H1 (cell line): Measurements from ENCODE around the gene CFAP157. TPM values are rescaled to one million over a fixed set of nuclear protein-coding genes. Genes with fewer than 3 reads are reported as not detected.

Source experiments
- CTCF ChIA-PET: fragments of 300-600 bp; sonication (Branson Sonifier 250); formaldehyde crosslinking; loops from one replicate; lab custom pipeline; 2021; ENCODE audit not compliant: partially characterized antibody; lab: Charles Lee
- POLR2A ChIA-PET: fragments of 300-600 bp; sonication (Branson Sonifier 250); formaldehyde crosslinking; loops from one replicate; lab custom pipeline; 2021; ENCODE audit warnings: inconsistent platforms; ENCODE audit not compliant: partially characterized antibody; lab: Charles Lee
- DNase-seq, 2 experiments: peaks; one replicate each; pipeline versions ENCODE4 v3.0.0 to v3.0.0-alpha.2; 2010 to 2022; ENCODE audit warnings: low spot score in 2 of 2, low read depth in 1 of 2, mixed read lengths in 1 of 2
- FAIRE-seq: peaks from 2 replicates; lab custom pipeline; 2011; peaks lifted over from hg19 to GRCh38; lab: Jason Lieb, UNC
- H2AFZ ChIP-seq: 2 replicates; pipeline ENCODE4 v1.8.1; 2012; ENCODE audit warnings: low read length, inconsistent platforms
- H2AK5ac ChIP-seq: 2 replicates; pipeline ENCODE4 v1.6.1; 2013; ENCODE audit warnings: low read depth, low read length
- H2BK120ac ChIP-seq: replicated peaks from 2 replicates; pipeline ENCODE3; 2013; ENCODE audit warnings: low read depth, low read length, inconsistent platforms
- H2BK12ac ChIP-seq: 2 replicates; pipeline ENCODE4 v1.6.1; 2013; ENCODE audit warnings: low read depth, low read length
- H2BK15ac ChIP-seq: 2 replicates; pipeline ENCODE4 v1.6.1; 2013; ENCODE audit warnings: low read length
- H2BK20ac ChIP-seq: 2 replicates; pipeline ENCODE4 v1.6.1; 2013; ENCODE audit warnings: low read length
- H2BK5ac ChIP-seq: 2 replicates; pipeline ENCODE4 v1.6.1; 2013; ENCODE audit warnings: low read depth, low read length
- H3K14ac ChIP-seq: 2 replicates; pipeline ENCODE4 v1.6.1; 2013; ENCODE audit warnings: inconsistent platforms; ENCODE audit not compliant: insufficient read length
- H3K18ac ChIP-seq: 2 replicates; pipeline ENCODE4 v1.6.1; 2013; ENCODE audit warnings: low read length; ENCODE audit errors: extremely low read depth
- H3K23ac ChIP-seq: 2 replicates; pipeline ENCODE4 v1.6.1; 2013; ENCODE audit warnings: inconsistent platforms; ENCODE audit not compliant: insufficient read length
- H3K23me2 ChIP-seq: 2 replicates; pipeline ENCODE4 v1.6.1; 2013; ENCODE audit warnings: low read depth, low read length
- H3K27ac ChIP-seq: 2 replicates; pipeline ENCODE4 v1.6.1; 2011; ENCODE audit warnings: low read depth, low read length, inconsistent platforms
- H3K27me3 ChIP-seq, 4 experiments: replicated peaks in 1 of 4; 1 replicate in 1 of 4; 2 replicates in 3 of 4; pipeline versions ENCODE4 v1.6.1 to v1.8.1; 2011 to 2013; ENCODE audit warnings: low read length in 3 of 4, mild to moderate bottlenecking in 3 of 4, inconsistent platforms in 2 of 4, mixed read lengths in 2 of 4, moderate library complexity in 1 of 4; ENCODE audit not compliant: control insufficient read depth in 3 of 4, insufficient read depth in 3 of 4; ENCODE audit errors: extremely low read depth in 1 of 4
- H3K36me3 ChIP-seq, 4 experiments: 2 replicates each; pipeline versions ENCODE4 v1.6.1 to v1.8.1; 2011 to 2013; ENCODE audit warnings: mild to moderate bottlenecking in 4 of 4, low read length in 3 of 4, moderate library complexity in 2 of 4, control low read depth in 1 of 4, inconsistent platforms in 1 of 4; ENCODE audit not compliant: insufficient read depth in 4 of 4, control insufficient read depth in 2 of 4
- H3K4ac ChIP-seq: replicated peaks from 2 replicates; pipeline ENCODE3; 2013; ENCODE audit warnings: low read length, low read depth, mixed read lengths, inconsistent platforms; ENCODE audit not compliant: insufficient read length
- H3K4me1 ChIP-seq, 4 experiments: replicated peaks in 1 of 4; 1 replicate in 1 of 4; 2 replicates in 3 of 4; pipeline versions ENCODE4 v1.6.1 to v1.8.1; 2011 to 2013; ENCODE audit warnings: low read length in 3 of 4, inconsistent platforms in 2 of 4, mixed read lengths in 1 of 4; ENCODE audit not compliant: insufficient read depth in 4 of 4, control insufficient read depth in 3 of 4
- H3K4me2 ChIP-seq, 2 experiments: 2 replicates each; pipeline versions ENCODE4 v1.6.1 to v1.8.1; 2011 to 2013; ENCODE audit warnings: low read depth in 2 of 2, low read length in 2 of 2, control low read depth in 1 of 2, inconsistent platforms in 1 of 2, mild to moderate bottlenecking in 1 of 2; ENCODE audit not compliant: insufficient read depth in 1 of 2
- H3K4me3 ChIP-seq, 4 experiments: fragments of 200-600, 300-600 bp in 1 of 4; sonication (generic), shearing (Covaris generic), sonication (Bioruptor Twin) in 1 of 4; 2 replicates each; pipeline versions ENCODE4 v1.5.1 to v1.8.1; 2011 to 2016; ENCODE audit warnings: low read length in 4 of 4, low read depth in 3 of 4, control low read depth in 2 of 4, inconsistent platforms in 2 of 4, mild to moderate bottlenecking in 2 of 4, mixed read lengths in 1 of 4, moderate library complexity in 1 of 4; ENCODE audit not compliant: insufficient read depth in 2 of 4; ENCODE audit errors: extremely low read depth in 1 of 4
- H3K56ac ChIP-seq: replicated peaks from 2 replicates; pipeline ENCODE3; 2013; ENCODE audit warnings: low read depth, mild to moderate bottlenecking, mixed read lengths, low read length, inconsistent platforms; ENCODE audit not compliant: insufficient read length
- H3K79me1 ChIP-seq: 2 replicates; pipeline ENCODE4 v1.6.1; 2013; ENCODE audit warnings: low read depth, low read length, control low read depth
- H3K79me2 ChIP-seq, 2 experiments: 2 replicates each; pipeline versions ENCODE4 v1.6.1 to v1.8.1; 2012 to 2013; ENCODE audit warnings: low read length in 2 of 2, mild to moderate bottlenecking in 2 of 2, inconsistent platforms in 1 of 2; ENCODE audit not compliant: insufficient read depth in 2 of 2, control insufficient read depth in 1 of 2
- H3K9ac ChIP-seq, 4 experiments: replicated peaks in 1 of 4; 1 replicate in 1 of 4; 2 replicates in 3 of 4; pipeline versions ENCODE4 v1.6.1 to v1.8.1; 2011 to 2013; ENCODE audit warnings: low read depth in 3 of 4, low read length in 3 of 4, control low read depth in 2 of 4, mild to moderate bottlenecking in 2 of 4, moderate library complexity in 2 of 4, inconsistent platforms in 1 of 4; ENCODE audit errors: extremely low read depth in 1 of 4
- H3K9me3 ChIP-seq, 2 experiments: 2 replicates each; pipeline versions ENCODE4 v1.6.1 to v1.8.1; 2012 to 2013; ENCODE audit warnings: mild to moderate bottlenecking in 2 of 2, moderate library complexity in 2 of 2, control low read depth in 1 of 2, inconsistent platforms in 1 of 2, low read depth in 1 of 2, low read length in 1 of 2, mixed read lengths in 1 of 2; ENCODE audit not compliant: insufficient read depth in 2 of 2
- H4K20me1 ChIP-seq, 2 experiments: replicated peaks in 1 of 2; 2 replicates each; pipeline versions ENCODE3 to v1.8.1; 2011 to 2013; ENCODE audit warnings: inconsistent platforms in 2 of 2, low read length in 2 of 2, mild to moderate bottlenecking in 1 of 2; ENCODE audit not compliant: insufficient read depth in 2 of 2, control insufficient read depth in 1 of 2
- H4K5ac ChIP-seq: 2 replicates; pipeline ENCODE4 v1.6.1; 2013; ENCODE audit warnings: low read length, low read depth, mixed read lengths, inconsistent platforms; ENCODE audit not compliant: insufficient read length
- H4K8ac ChIP-seq: 2 replicates; pipeline ENCODE4 v1.8.0; 2013; ENCODE audit warnings: mild to moderate bottlenecking, moderate library complexity, low read length, inconsistent platforms; ENCODE audit not compliant: insufficient read depth; ENCODE audit errors: extremely low read depth
- H4K91ac ChIP-seq: replicated peaks from 2 replicates; pipeline ENCODE3; 2013; ENCODE audit warnings: low read length, mixed read lengths, inconsistent platforms; ENCODE audit not compliant: insufficient read length
- ATF2 ChIP-seq: IDR thresholded peaks from 2 replicates; pipeline ENCODE4 v1.6.1; 2012; ENCODE audit warnings: low read length, inconsistent platforms
- CBX5 ChIP-seq: fragments of 300-800, 300-1000 bp; sonication (generic); IDR thresholded peaks from 2 replicates; pipeline ENCODE4 v1.7.1; 2016; ENCODE audit warnings: antibody characterized with exemption, low read length, low read depth
- CEBPB ChIP-seq: IDR thresholded peaks from 2 replicates; pipeline ENCODE4 v1.6.1; 2012; ENCODE audit warnings: low read depth, low read length
- EP300 ChIP-seq, 2 experiments: IDR thresholded peaks; 1 replicate in 1 of 2; 2 replicates in 1 of 2; pipeline ENCODE4 v1.6.1; 2011 to 2012; ENCODE audit warnings: low read depth in 2 of 2, low read length in 2 of 2, mild to moderate bottlenecking in 2 of 2, borderline replicate concordance in 1 of 2, inconsistent platforms in 1 of 2, moderate library complexity in 1 of 2
- KDM1A ChIP-seq: fragments of 200-600, 300-600 bp; sonication (generic); IDR thresholded peaks from 2 replicates; pipeline ENCODE4 v1.7.1; 2016; ENCODE audit warnings: mild to moderate bottlenecking, low read length, borderline replicate concordance
- RNF2 ChIP-seq: fragments of 200-900, 300-1000 bp; sonication (generic); IDR thresholded peaks from 2 replicates; pipeline ENCODE4 v1.7.1; 2016; ENCODE audit warnings: borderline replicate concordance, low read depth, mild to moderate bottlenecking, antibody characterized with exemption, low read length; ENCODE audit not compliant: poor library complexity, severe bottlenecking; ENCODE audit errors: missing control alignments
- TBP ChIP-seq: IDR thresholded peaks from 2 replicates; pipeline ENCODE4 v1.6.1; 2011; ENCODE audit warnings: low read depth, low read length, improper control_type of control experiment
- ZNF274 ChIP-seq: IDR thresholded peaks from 2 replicates; pipeline ENCODE4 v1.7.0; 2012; ENCODE audit warnings: low read length, borderline replicate concordance; ENCODE audit errors: extremely low read depth
- WGBS, 2 experiments: shearing (Covaris generic) in 1 of 2; methylation state at CpG; one replicate each; pipeline versions ENCODE4 v1.1.6 to v1.1.7; 2013 to 2015; ENCODE audit warnings: low lambda C conversion rate in 2 of 2, mixed read lengths in 2 of 2, inconsistent platforms in 1 of 2, low coverage in 1 of 2, missing lambda C conversion rate in 1 of 2; ENCODE audit not compliant: insufficient replicate concordance in 2 of 2, insufficient coverage in 1 of 2, insufficient read length in 1 of 2; ENCODE audit errors: extremely low coverage in 1 of 2, missing lambda C conversion rate in 1 of 2; 5-methylcytosine and 5-hydroxymethylcytosine counted together
- polyA plus RNA-seq, 7 experiments: library from polyadenylated mRNA; depleted of rRNA in 3 of 7; stranded (reverse) in 5 of 7; unstranded in 2 of 7; fragments of >200 nt in 5 of 7; fragments of 200-250 nt in 2 of 7; gene quantifications; 1 replicate in 5 of 7; 2 replicates in 1 of 7; 4 replicates in 1 of 7; pipeline versions ENCODE4 v1.2.1 to v1.2.3, GENCODE V29; 2011 to 2013; ENCODE audit warnings: missing spikeins in 2 of 7, mixed read lengths in 2 of 7
- total RNA-seq: library from RNA; stranded (reverse); fragmentation: NEBNext Ultra II Directional; extraction: Animal tissue kit (Norgen Biotek cat#: 25700); gene quantifications from 2 replicates; pipeline ENCODE4 v1.2.1, GENCODE V29; 2021
- TF ChIP-seq, protein P1 (sequence below), 3 experiments: IDR thresholded peaks; 1 replicate in 2 of 3; 2 replicates in 1 of 3; pipeline versions ENCODE4 v1.5.1 to v1.6.1; 2011; ENCODE audit warnings: low read length in 3 of 3, mild to moderate bottlenecking in 3 of 3, inconsistent platforms in 2 of 3, low read depth in 1 of 3, moderate library complexity in 1 of 3; ENCODE audit not compliant: insufficient read depth in 1 of 3; ENCODE audit errors: control extremely low read depth in 1 of 3

The CFAP157 gene
- total and polyA plus RNA-seq, 2 of the 8 experiments (the other 6 are each of a cell fraction or from before 2014, with no cell fraction given), result not detected

DNA sequence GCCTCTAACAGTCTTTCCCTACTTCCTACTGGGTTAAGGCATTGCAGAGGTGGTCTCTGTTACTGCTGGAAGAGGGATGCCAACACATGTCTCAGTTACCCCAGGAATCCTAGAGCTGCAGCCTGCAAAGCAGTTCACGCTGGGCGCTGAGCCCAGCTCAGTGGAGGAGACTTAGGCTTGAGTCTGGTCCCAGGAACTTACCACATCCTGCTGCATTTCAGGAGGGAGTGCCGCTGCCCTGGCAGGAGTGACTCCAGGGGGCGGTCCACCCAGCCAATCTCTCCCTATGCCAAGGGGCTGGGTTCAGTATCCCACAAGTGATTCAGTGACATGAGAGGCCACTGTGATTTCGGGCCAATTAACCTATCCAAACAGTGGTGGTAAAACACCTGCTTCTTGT, 16.7 kb downstream of the CFAP157 start:
- no peaks in the 10 kb centered on the region for H3K79me1 ChIP-seq
- H4K20me1 ChIP-seq, result no peaks in the 10 kb centered on the region
- H2BK5ac ChIP-seq, result no peak overlapping the region
- no peak overlapping the region for H2AK5ac ChIP-seq
- no peak overlapping the region for H4K5ac ChIP-seq
- H3K9me3 ChIP-seq, result no peaks in the 10 kb centered on the region
- FAIRE-seq, result no peak
- no peak overlapping the region for H2BK20ac ChIP-seq
- H2BK15ac ChIP-seq, result no peak overlapping the region
- POLR2A ChIA-PET, result interaction anchor here (1.0 to 3.2 kb wide), 3 partner anchors 11 to 29 kb away, joined by 3 to 11 read pairs (median 3); partner anchors contain the start of gene TOR2A
- no peak for DNase-seq
- H3K79me2 ChIP-seq, result no peaks in the 10 kb centered on the region
- H2BK12ac ChIP-seq, result no peak overlapping the region
- H3K36me3 ChIP-seq, result no peaks in the 10 kb centered on the region
- CTCF ChIA-PET, result interaction anchor here (1.3 to 3.4 kb wide), 4 partner anchors 11 to 219 kb away, joined by 4 to 22 read pairs (median 4); partner anchors contain the start of gene TOR2A
- no peak overlapping the region for H4K91ac ChIP-seq
- WGBS, 2 experiments, result 84% methylated on average over 5 of the region's 5 CpGs; no CpG with 5 or more reads in 1 of the 2 experiments
- H3K23ac ChIP-seq, result no peak overlapping the region
- H3K27me3 ChIP-seq, result no peaks in the 10 kb centered on the region
- H3K18ac ChIP-seq, result no peak overlapping the region
- H3K4me1 ChIP-seq, result peaks cover 0 to 18% (median 13%) of the 10 kb centered on the region in 4 experiments; a peak in 5 of 7 replicates
- H3K27ac ChIP-seq, result no peak overlapping the region
- H4K8ac ChIP-seq, result no peak overlapping the region
- H3K9ac ChIP-seq, result no peak overlapping the region
- no peak overlapping the region for H3K4me2 ChIP-seq
- H3K23me2 ChIP-seq, result no peaks in the 10 kb centered on the region
- no peak overlapping the region for H3K14ac ChIP-seq
- no peak overlapping the region for H3K4me3 ChIP-seq
- H2AFZ ChIP-seq, result no peak overlapping the region
- no peak overlapping the region for H2BK120ac ChIP-seq
- no peak overlapping the region for H3K56ac ChIP-seq
- H3K4ac ChIP-seq, result no peak overlapping the region
- TF ChIP-seq ATF2, result no peak
- TF ChIP-seq CEBPB, result no peak
- TF ChIP-seq TBP, result no peak
- TF ChIP-seq, protein P1, sequence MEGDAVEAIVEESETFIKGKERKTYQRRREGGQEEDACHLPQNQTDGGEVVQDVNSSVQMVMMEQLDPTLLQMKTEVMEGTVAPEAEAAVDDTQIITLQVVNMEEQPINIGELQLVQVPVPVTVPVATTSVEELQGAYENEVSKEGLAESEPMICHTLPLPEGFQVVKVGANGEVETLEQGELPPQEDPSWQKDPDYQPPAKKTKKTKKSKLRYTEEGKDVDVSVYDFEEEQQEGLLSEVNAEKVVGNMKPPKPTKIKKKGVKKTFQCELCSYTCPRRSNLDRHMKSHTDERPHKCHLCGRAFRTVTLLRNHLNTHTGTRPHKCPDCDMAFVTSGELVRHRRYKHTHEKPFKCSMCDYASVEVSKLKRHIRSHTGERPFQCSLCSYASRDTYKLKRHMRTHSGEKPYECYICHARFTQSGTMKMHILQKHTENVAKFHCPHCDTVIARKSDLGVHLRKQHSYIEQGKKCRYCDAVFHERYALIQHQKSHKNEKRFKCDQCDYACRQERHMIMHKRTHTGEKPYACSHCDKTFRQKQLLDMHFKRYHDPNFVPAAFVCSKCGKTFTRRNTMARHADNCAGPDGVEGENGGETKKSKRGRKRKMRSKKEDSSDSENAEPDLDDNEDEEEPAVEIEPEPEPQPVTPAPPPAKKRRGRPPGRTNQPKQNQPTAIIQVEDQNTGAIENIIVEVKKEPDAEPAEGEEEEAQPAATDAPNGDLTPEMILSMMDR (IDR thresholded peaks at IDR 0.05; ENCODE audit: control extremely low read depth in 1 of 3, insufficient read depth in 1 of 3, low read depth in 1 of 3, low read length in 3 of 3), result no peak
- no peak for TF ChIP-seq EP300 (IDR thresholded peaks at IDR 0.05; ENCODE audit: borderline replicate concordance in 1 of 2, low read depth in 2 of 2, low read length in 2 of 2)
- TF ChIP-seq CBX5, result no peak
- TF ChIP-seq KDM1A, result no peak
- no peak for TF ChIP-seq RNF2
- no peak for TF ChIP-seq ZNF274
